Transverse colon (tissue), 4 donors: ENCODE measurements around the gene TARP.

Experiments used
- DNase-seq: peaks from one replicate; pipeline ENCODE4 v3.0.0-alpha.2; 2019
- H3K27ac ChIP-seq, 4 donors: fragments of 200-600 bp; sonication (generic); 2 replicates each; pipeline ENCODE4 v1.5.1; 2016 to 2018; ENCODE audit warnings: inconsistent platforms in 4 of 4
- H3K27me3 ChIP-seq: fragments of 200-600 bp; sonication (generic); 2 replicates; pipeline ENCODE4 v1.5.1; 2017; ENCODE audit warnings: inconsistent platforms
- H3K36me3 ChIP-seq, 4 donors: fragments of 200-600 bp; sonication (generic); 2 replicates each; pipeline ENCODE4 v1.5.1; 2017 to 2019; ENCODE audit warnings: inconsistent platforms in 4 of 4
- H3K4me1 ChIP-seq, 4 donors: fragments of 200-600 bp; sonication (generic); 2 replicates each; pipeline ENCODE4 v1.5.1; 2017 to 2020; ENCODE audit warnings: inconsistent platforms in 4 of 4
- H3K4me3 ChIP-seq, 4 donors: fragments of 200-600 bp; sonication (generic); 1 replicate in 1 of 4; 2 replicates in 3 of 4; pipeline versions ENCODE4 v1.5.1 to v1.6.1; 2017 to 2019; ENCODE audit warnings: inconsistent platforms in 4 of 4
- H3K9me3 ChIP-seq, 2 donors: fragments of 200-600 bp; sonication (generic); 2 replicates each; pipeline ENCODE4 v1.5.1; 2017 to 2019; ENCODE audit warnings: inconsistent platforms in 2 of 2
- CTCF ChIP-seq, 5 experiments: fragments of 200-600 bp in 3 of 5; fragments of 450-650 bp in 2 of 5; sonication (generic) in 3 of 5; IDR thresholded peaks; 1 replicate in 2 of 5; 2 replicates in 3 of 5; pipeline ENCODE4 v1.5.1; 2016 to 2017; ENCODE audit warnings: antibody characterized with exemption in 5 of 5, inconsistent platforms in 3 of 5, mild to moderate bottlenecking in 2 of 5, moderate library complexity in 1 of 5
- EP300 ChIP-seq: sonication (generic); formaldehyde crosslinking; IDR thresholded peaks from one replicate; pipeline ENCODE4 v1.6.1; 2017; ENCODE audit warnings: antibody characterized with exemption, low read depth
- POLR2A ChIP-seq: fragments of 450-650 bp; IDR thresholded peaks from one replicate; pipeline ENCODE4 v1.6.1; 2016; ENCODE audit warnings: antibody characterized with exemption, mild to moderate bottlenecking, moderate library complexity
- POLR2AphosphoS5 ChIP-seq, 3 donors: sonication (generic); formaldehyde crosslinking; IDR thresholded peaks; one replicate each; pipeline ENCODE4 v1.6.1; 2016; ENCODE audit warnings: antibody characterized with exemption in 3 of 3
- WGBS, 2 donors: methylation state at CpG; one replicate each; pipeline ENCODE4 v1.1.5; 2018; ENCODE audit warnings: low coverage in 1 of 2; 5-methylcytosine and 5-hydroxymethylcytosine counted together
- in situ Hi-C, 4 donors: fragments of 200-750 bp; cut with MboI; loops; one replicate each; pipeline versions ENCODE4 v1.15.0 to v1.15.1; 2017; ENCODE audit warnings: low sequenced_read_pairs in 3 of 4, low pct_ligation_motif_present in 1 of 4, low pct_unique_long_range_greater_than_20kb in 1 of 4
- intact Hi-C: fragments of 100-400 bp; cut with DNase I; formaldehyde crosslinking; loops from one replicate; pipeline ENCODE4 v1.15.1; 2023; ENCODE audit warnings: low total_unique reads

Gene TARP

GRCh38 chr7:38311329-38311937 lies 38.0 kb upstream of the TARP start:
- 33 to 40% methylated on average over 2 to 24 of the region's 38 CpGs for WGBS, 2 donors
- no peaks in the 10 kb centered on the region for H3K9me3 ChIP-seq
- peaks cover 9% of the 10 kb centered on the region for H3K27me3 ChIP-seq
- no peaks in the 10 kb centered on the region for H3K36me3 ChIP-seq
- peaks cover 0 to 22% (median 3%) of the 10 kb centered on the region in 4 donors for H3K4me1 ChIP-seq
- TF ChIP-seq POLR2AphosphoS5 (IDR thresholded peaks at IDR 0.05) (no peak), EP300 (no peak), CTCF (IDR thresholded peaks at IDR 0.05) (no peak), POLR2A (no peak)
- H3K4me3 ChIP-seq = peak overlapping the region; percentile 1 to 52 (median 40)
- in situ Hi-C loops = no loop called here
- peak; percentile 38 for DNase-seq
- intact Hi-C loops = no loop called here
- peak overlapping the region in 3 of 4 donors; percentile 37 to 50 (median 38) for H3K27ac ChIP-seq

GRCh38 chr7:38310591-38311101 lies 37.2 kb upstream of the TARP start:
- in situ Hi-C loops (no loop called here), intact Hi-C loops (no loop called here)
- peak; percentile 26 for DNase-seq
- Histone ChIP-seq H3K27me3 (peaks cover 9% of the 10 kb centered on the region), H3K4me3 (peak overlapping the region in 2 of 4 donors; percentile 41 to 52), H3K9me3 (no peaks in the 10 kb centered on the region), H3K36me3 (no peaks in the 10 kb centered on the region), H3K4me1 (peaks cover 0 to 22% (median 3%) of the 10 kb centered on the region in 4 donors), H3K27ac (peak overlapping the region in 2 of 4 donors; percentile 37 to 50)
- WGBS, 2 donors = 51 to 52% methylated on average over 6 of the region's 6 CpGs
- no peak for TF ChIP-seq CTCF (IDR thresholded peaks at IDR 0.05)
- TF ChIP-seq POLR2AphosphoS5 (IDR thresholded peaks at IDR 0.05) = no peak
- TF ChIP-seq POLR2A = no peak
- TF ChIP-seq EP300 = no peak

GRCh38 chr7:38309555-38309954 lies 36.1 kb upstream of the TARP start:
- H3K4me3 ChIP-seq = no peak overlapping the region
- H3K4me1 ChIP-seq = peaks cover 0 to 22% (median 3%) of the 10 kb centered on the region in 4 donors
- intact Hi-C loops (no loop called here), in situ Hi-C loops (no loop called here)
- TF ChIP-seq POLR2AphosphoS5 (IDR thresholded peaks at IDR 0.05) = no peak
- TF ChIP-seq CTCF (IDR thresholded peaks at IDR 0.05) = no peak
- no peak for TF ChIP-seq POLR2A
- TF ChIP-seq EP300 = no peak
- no peaks in the 10 kb centered on the region for H3K9me3 ChIP-seq
- H3K36me3 ChIP-seq = no peaks in the 10 kb centered on the region
- no peak for DNase-seq
- H3K27ac ChIP-seq = no peak overlapping the region
- WGBS, 2 donors = 85 to 100% methylated on average over 1 to 5 of the region's 5 CpGs
- peaks cover 9% of the 10 kb centered on the region for H3K27me3 ChIP-seq

GRCh38 chr7:38308140-38308539 lies 34.7 kb upstream of the TARP start:
- no peak overlapping the region for H3K4me3 ChIP-seq
- peaks cover 0 to 19% (median 3%) of the 10 kb centered on the region in 4 donors for H3K4me1 ChIP-seq
- no peak overlapping the region for H3K27ac ChIP-seq
- H3K27me3 ChIP-seq = peaks cover 9% of the 10 kb centered on the region
- H3K36me3 ChIP-seq = no peaks in the 10 kb centered on the region
- DNase-seq = no peak
- in situ Hi-C loops (no loop called here), intact Hi-C loops (no loop called here)
- 97 to 100% methylated on average over 1 to 2 of the region's 2 CpGs for WGBS, 2 donors
- no peaks in the 10 kb centered on the region for H3K9me3 ChIP-seq
- TF ChIP-seq EP300 = no peak
- TF ChIP-seq POLR2AphosphoS5 (IDR thresholded peaks at IDR 0.05) = no peak
- TF ChIP-seq CTCF (IDR thresholded peaks at IDR 0.05) = no peak
- TF ChIP-seq POLR2A = no peak
